Pancreas (tissue), 10 donors: ENCODE measurements around the gene MT1G. TPM values are rescaled to one million over a fixed set of nuclear protein-coding genes. Genes with fewer than 3 reads are reported as not detected.
"Not testable (repeated sequence)": the region's sequence is repeated elsewhere in the genome, so short reads cannot be mapped to it uniquely, and the experiment has no call there.

ENCODE experiments used
- ATAC-seq, 4 donors: fragments of 200-7000 bp; cut with Tn5 transposase; one replicate each; pipeline versions ENCODE4 v1.8.0 to v1.9.1; 2020; ENCODE audit warnings: mild to moderate bottlenecking in 4 of 4, moderate library complexity in 4 of 4
- DNase-seq, 6 donors: peaks; one replicate each; pipeline ENCODE4 v3.0.0-alpha.2; 2020
- FAIRE-seq: peaks from 2 replicates; lab custom pipeline; 2012; peaks lifted over from hg19 to GRCh38; lab: Jason Lieb, UNC
- H3K27ac ChIP-seq, 4 donors: fragments of 200-600 bp; sonication (generic); 1 replicate in 3 of 4; 2 replicates in 1 of 4; pipeline versions ENCODE4 v1.5.0 to v1.8.0; 2020
- H3K27me3 ChIP-seq, 4 donors: fragments of 200-600 bp; one replicate each; pipeline ENCODE4 v1.8.0; 2021
- H3K36me3 ChIP-seq, 3 donors: fragments of 200-600 bp; sonication (generic) in 1 of 3; one replicate each; pipeline versions ENCODE4 v1.5.0 to v1.8.0; 2020 to 2021
- H3K4me1 ChIP-seq, 3 donors: fragments of 200-600 bp; one replicate each; pipeline ENCODE4 v1.8.0; 2021
- H3K4me3 ChIP-seq, 4 donors: fragments of 200-600 bp; sonication (generic) in 2 of 4; one replicate each; pipeline versions ENCODE4 v1.5.0 to v1.8.0; 2020 to 2021
- H3K9me3 ChIP-seq, 4 donors: fragments of 200-600 bp; one replicate each; pipeline ENCODE4 v1.8.0; 2021
- CTCF ChIP-seq, 4 donors: fragments of 200-600 bp; sonication (generic) in 3 of 4; IDR thresholded peaks; one replicate each; pipeline versions ENCODE4 v1.5.0 to v1.8.0; 2021; ENCODE audit warnings: antibody characterized with exemption in 4 of 4
- WGBS, 2 donors: extraction: QIAGEN DNeasy Blood & Tissue Kit; methylation state at CpG; one replicate each; pipeline ENCODE4 v1.1.7; 2013; 5-methylcytosine and 5-hydroxymethylcytosine counted together
- intact Hi-C, 3 donors: fragments of 100-400 bp; cut with DNase I; formaldehyde crosslinking; loops; one replicate each; pipeline versions ENCODE4 v1.11.1 to v1.14.2; 2022
- polyA plus RNA-seq, 2 donors: library from polyadenylated mRNA; stranded (reverse); fragments of 200-250 nt; gene quantifications; one replicate each; pipeline ENCODE4 v1.2.3, GENCODE V29; 2013
- total RNA-seq, 6 donors: library from RNA; stranded (reverse); fragmentation: NEBNext Ultra II Directional in 4 of 6; extraction: Animal tissue kit (Norgen Biotek cat#: 25700) in 4 of 6; gene quantifications; one replicate each; pipeline versions ENCODE4 v1.2.1 to v1.2.4, GENCODE V29; 2021 to 2023
- donor health status: healthy with polysubstance abuse.
- donor health status: DM: no; HTN: no; CAD: no; lungs with moderate emphysema.
- donor health status: DM: no; HTN: no; CAD: no.
- donor health status: control.
- donor health status: control.
- donor health status: Bipolar disorder and iron deficiency.
- donor health status: DM: yes; HTN: yes; CAD: no.
- donor health status: DM: no; HTN: no; CAD: no.
- donor health status: DM: no; HTN: no; CAD: no.
- donor health status: DM: yes; HTN: yes; CAD: no.

Gene MT1G
- total and polyA plus RNA-seq, 8 donors = 76.9 to 766 (median 195) TPM

GRCh38 chr16:56679818-56680217, 12.0 kb upstream of the MT1G start:
- H3K27me3 ChIP-seq = no peaks in the 10 kb centered on the region
- FAIRE-seq = no peak
- H3K9me3 ChIP-seq = no peaks in the 10 kb centered on the region
- no peak for TF ChIP-seq CTCF (IDR thresholded peaks at IDR 0.05)
- no peaks in the 10 kb centered on the region for H3K36me3 ChIP-seq
- no peak overlapping the region for H3K4me3 ChIP-seq
- peaks cover 0 to 12% (median 6%) of the 10 kb centered on the region in 3 donors for H3K4me1 ChIP-seq
- ATAC-seq = no peak
- WGBS, 2 donors = 80 to 91% methylated on average over 6 of the region's 6 CpGs
- intact Hi-C loops = no loop called here
- no peak overlapping the region for H3K27ac ChIP-seq
- DNase-seq = peak in 1 of 6 donors; percentile 29

GRCh38 chr16:56679078-56679730, 11.3 kb upstream of the MT1G start:
- no peak for ATAC-seq
- H3K4me1 ChIP-seq = peaks cover 0 to 12% (median 6%) of the 10 kb centered on the region in 3 donors
- H3K27me3 ChIP-seq = no peaks in the 10 kb centered on the region
- TF ChIP-seq CTCF (IDR thresholded peaks at IDR 0.05) = no peak
- H3K4me3 ChIP-seq = no peak overlapping the region
- no peaks in the 10 kb centered on the region for H3K36me3 ChIP-seq
- no peak overlapping the region for H3K27ac ChIP-seq
- no peak for FAIRE-seq
- DNase-seq = no peak
- no peaks in the 10 kb centered on the region for H3K9me3 ChIP-seq
- WGBS, 2 donors = 74 to 84% methylated on average over 3 of the region's 3 CpGs
- intact Hi-C loops = no loop called here

- no peak for TF ChIP-seq CTCF (IDR thresholded peaks at IDR 0.05)
- ATAC-seq = peak in 3 of 4 donors; percentile 24 to 53 (median 35)
- Histone ChIP-seq H3K9me3 (no peaks in the 10 kb centered on the region), H3K36me3 (no peaks in the 10 kb centered on the region), H3K27ac (no peak overlapping the region), H3K4me1 (peaks cover 0 to 12% (median 6%) of the 10 kb centered on the region in 3 donors), H3K27me3 (no peaks in the 10 kb centered on the region), H3K4me3 (no peak overlapping the region)
- 33 to 39% methylated on average over 3 of the region's 3 CpGs for WGBS, 2 donors
- FAIRE-seq = no peak
- peak in 5 of 6 donors; percentile 56 to 83 (median 80) for DNase-seq
- intact Hi-C loops = no loop called here
Observed at GRCh38 chr16:56677474-56677873, 9.6 kb upstream of the MT1G start.

GRCh38 chr16:56675685-56676210, 7.9 kb upstream of the MT1G start:
- TF ChIP-seq CTCF (IDR thresholded peaks at IDR 0.05) = no peak
- H3K4me1 ChIP-seq = peaks cover 0 to 6% (median 6%) of the 10 kb centered on the region in 3 donors
- WGBS, 2 donors = 49 to 57% methylated on average over 32 of the region's 32 CpGs
- H3K9me3 ChIP-seq = no peaks in the 10 kb centered on the region
- H3K4me3 ChIP-seq = no peak overlapping the region
- H3K27ac ChIP-seq = no peak overlapping the region
- intact Hi-C loops = no loop called here
- FAIRE-seq (no peak), ATAC-seq (no peak), DNase-seq (no peak)
- H3K27me3 ChIP-seq = no peaks in the 10 kb centered on the region
- H3K36me3 ChIP-seq = no peaks in the 10 kb centered on the region

GRCh38 chr16:56674570-56674969, 6.7 kb upstream of the MT1G start:
- FAIRE-seq, ATAC-seq, DNase-seq, H3K4me3 ChIP-seq, intact Hi-C loops, H3K27ac ChIP-seq, H3K9me3 ChIP-seq, H3K4me1 ChIP-seq, H3K36me3 ChIP-seq, H3K27me3 ChIP-seq: not testable (repeated sequence)
- WGBS, 2 donors = 83 to 89% methylated on average over 6 of the region's 6 CpGs
